ENCODE results near the gene HIGD1B. TPM values are rescaled to one million over a fixed set of nuclear protein-coding genes. Genes with fewer than 3 reads are reported as not detected.

HIGD1B gene
- polyA plus RNA-seq, 3 donors, result not detected

DNA sequence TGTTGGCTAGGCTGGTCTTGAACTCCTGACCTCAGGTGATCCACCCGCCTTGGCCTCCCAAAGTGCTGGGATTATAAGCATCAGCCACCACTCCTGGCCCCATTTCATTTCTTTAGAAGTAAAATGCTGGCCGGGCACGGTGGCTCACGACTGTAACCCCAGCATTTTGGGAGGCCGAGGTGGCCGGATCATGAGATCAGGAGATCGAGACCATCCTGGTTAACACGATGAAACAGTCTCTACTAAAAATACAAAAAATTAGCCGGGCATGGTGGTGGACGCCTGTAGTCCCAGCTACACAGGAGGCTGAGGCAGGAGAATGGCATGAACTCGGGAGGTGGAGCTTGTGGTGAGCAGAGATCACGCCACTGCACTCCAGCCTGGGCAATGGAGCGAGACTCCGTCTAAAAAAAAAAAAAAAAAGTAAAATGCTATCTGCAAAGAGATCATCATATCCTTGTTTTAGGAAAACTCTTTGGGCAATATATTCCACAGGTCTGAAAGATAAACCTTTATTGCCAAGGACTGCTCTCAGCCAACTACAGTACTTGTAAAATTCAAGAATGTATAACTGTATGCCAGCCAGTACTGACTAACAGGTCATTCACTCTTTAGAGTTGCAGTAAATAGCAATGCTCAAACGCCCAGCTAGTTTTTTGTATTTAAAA, 21.4 kb upstream of the HIGD1B start:
- H3K4me3 Mint-ChIP-seq, result peak overlapping the region in 1 of 2 donors; percentile 72
- Histone ChIP-seq H3K9me3 (replicated peaks in 1 of 2; ENCODE audit: control insufficient read depth in 1 of 2, insufficient read depth in 1 of 2, low read length in 2 of 2) (peaks cover 0 to 12% of the 10 kb centered on the region in 2 donors), H4K20me1 (ENCODE audit: insufficient read depth, low read length) (no peaks in the 10 kb centered on the region), H2AFZ (ENCODE audit: insufficient read depth, low read depth, low read length, poor library complexity, severe bottlenecking) (no peak overlapping the region), H3K27ac (ENCODE audit: low read depth in 1 of 2, low read length in 2 of 2) (no peak overlapping the region), H3K27me3 (ENCODE audit: control insufficient read depth in 2 of 2, insufficient read depth in 2 of 2, low read length in 2 of 2) (peaks cover 38 to 56% of the 10 kb centered on the region in 2 donors), H3K9ac (ENCODE audit: insufficient read depth, low read length, poor library complexity, severe bottlenecking) (no peak overlapping the region), H3K4me3 (replicated peaks in 1 of 3; ENCODE audit: low read depth in 2 of 3, low read length in 3 of 3) (no peak overlapping the region), H3K36me3 (replicated peaks in 1 of 2; ENCODE audit: control insufficient read depth in 1 of 2, insufficient read depth in 2 of 2, low read length in 2 of 2) (no peaks in the 10 kb centered on the region), H3K79me2 (ENCODE audit: insufficient read depth, low read length) (no peaks in the 10 kb centered on the region), H3K4me1 (ENCODE audit: control insufficient read depth in 1 of 2, insufficient read depth in 2 of 2, low read length in 2 of 2) (peaks cover 10 to 20% of the 10 kb centered on the region in 2 donors), H3K4me2 (replicated peaks; ENCODE audit: extremely low read depth, low read length, poor library complexity, severe bottlenecking) (no peak overlapping the region)
- no peak for DNase-seq
- peaks cover 44 to 69% (median 53%) of the 10 kb centered on the region in 3 donors for H3K27me3 Mint-ChIP-seq (ENCODE audit: low read depth in 3 of 3)
- 100% methylated on average over 2 of the region's 15 CpGs for WGBS (ENCODE audit: insufficient coverage)
- TF ChIP-seq, protein P1, sequence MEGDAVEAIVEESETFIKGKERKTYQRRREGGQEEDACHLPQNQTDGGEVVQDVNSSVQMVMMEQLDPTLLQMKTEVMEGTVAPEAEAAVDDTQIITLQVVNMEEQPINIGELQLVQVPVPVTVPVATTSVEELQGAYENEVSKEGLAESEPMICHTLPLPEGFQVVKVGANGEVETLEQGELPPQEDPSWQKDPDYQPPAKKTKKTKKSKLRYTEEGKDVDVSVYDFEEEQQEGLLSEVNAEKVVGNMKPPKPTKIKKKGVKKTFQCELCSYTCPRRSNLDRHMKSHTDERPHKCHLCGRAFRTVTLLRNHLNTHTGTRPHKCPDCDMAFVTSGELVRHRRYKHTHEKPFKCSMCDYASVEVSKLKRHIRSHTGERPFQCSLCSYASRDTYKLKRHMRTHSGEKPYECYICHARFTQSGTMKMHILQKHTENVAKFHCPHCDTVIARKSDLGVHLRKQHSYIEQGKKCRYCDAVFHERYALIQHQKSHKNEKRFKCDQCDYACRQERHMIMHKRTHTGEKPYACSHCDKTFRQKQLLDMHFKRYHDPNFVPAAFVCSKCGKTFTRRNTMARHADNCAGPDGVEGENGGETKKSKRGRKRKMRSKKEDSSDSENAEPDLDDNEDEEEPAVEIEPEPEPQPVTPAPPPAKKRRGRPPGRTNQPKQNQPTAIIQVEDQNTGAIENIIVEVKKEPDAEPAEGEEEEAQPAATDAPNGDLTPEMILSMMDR (IDR thresholded peaks at IDR 0.05), result no peak
- peaks cover 11% of the 10 kb centered on the region for H3K4me1 Mint-ChIP-seq
- H3K9me3 Mint-ChIP-seq, result peaks cover 0 to 15% (median 6%) of the 10 kb centered on the region in 7 donors
- intact Hi-C loops (cut with micrococcal nuclease), result no loop called here
- peaks cover 0 to 5% of the 10 kb centered on the region in 2 donors for H3K36me3 Mint-ChIP-seq
- H3K27ac Mint-ChIP-seq, result no peak overlapping the region

DNA sequence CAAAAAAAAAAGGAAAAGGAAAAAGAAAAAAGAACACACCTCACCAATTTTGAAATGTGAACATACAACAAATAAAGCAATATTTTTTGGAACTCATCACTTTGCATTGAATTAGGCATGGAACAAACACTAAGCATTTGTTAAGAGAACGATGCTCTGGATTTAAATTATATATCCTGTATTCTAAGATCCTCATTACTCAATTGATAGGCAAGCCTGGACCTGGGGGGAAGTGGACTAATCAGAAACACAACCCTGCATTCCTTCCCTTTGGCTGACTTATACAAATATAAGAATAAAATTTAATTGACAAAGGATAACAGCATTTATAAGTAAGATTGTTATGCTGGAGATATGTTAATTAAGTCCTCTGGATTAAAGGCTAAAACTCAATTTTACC, 19.8 kb upstream of the HIGD1B start:
- Histone ChIP-seq H3K79me2 (ENCODE audit: insufficient read depth, low read length) (no peaks in the 10 kb centered on the region), H3K27me3 (ENCODE audit: control insufficient read depth in 2 of 2, insufficient read depth in 2 of 2, low read length in 2 of 2) (peaks cover 47 to 72% of the 10 kb centered on the region in 2 donors), H3K9ac (ENCODE audit: insufficient read depth, low read length, poor library complexity, severe bottlenecking) (no peak overlapping the region), H4K20me1 (ENCODE audit: insufficient read depth, low read length) (no peaks in the 10 kb centered on the region), H3K4me2 (replicated peaks; ENCODE audit: extremely low read depth, low read length, poor library complexity, severe bottlenecking) (no peak overlapping the region), H3K36me3 (replicated peaks in 1 of 2; ENCODE audit: control insufficient read depth in 1 of 2, insufficient read depth in 2 of 2, low read length in 2 of 2) (no peaks in the 10 kb centered on the region), H3K9me3 (replicated peaks in 1 of 2; ENCODE audit: control insufficient read depth in 1 of 2, insufficient read depth in 1 of 2, low read length in 2 of 2) (peaks cover 0 to 12% of the 10 kb centered on the region in 2 donors), H3K4me1 (ENCODE audit: control insufficient read depth in 1 of 2, insufficient read depth in 2 of 2, low read length in 2 of 2) (peaks cover 10 to 20% of the 10 kb centered on the region in 2 donors), H2AFZ (ENCODE audit: insufficient read depth, low read depth, low read length, poor library complexity, severe bottlenecking) (no peak overlapping the region), H3K27ac (ENCODE audit: low read depth in 1 of 2, low read length in 2 of 2) (no peak overlapping the region), H3K4me3 (replicated peaks in 1 of 3; ENCODE audit: low read depth in 2 of 3, low read length in 3 of 3) (no peak overlapping the region)
- no peak overlapping the region for H3K27ac Mint-ChIP-seq
- peaks cover 60 to 81% (median 66%) of the 10 kb centered on the region in 3 donors for H3K27me3 Mint-ChIP-seq (ENCODE audit: low read depth in 3 of 3)
- H3K4me3 Mint-ChIP-seq, result peak overlapping the region in 1 of 2 donors; percentile 83
- TF ChIP-seq, protein P1 (IDR thresholded peaks at IDR 0.05), result no peak
- peaks cover 0 to 17% (median 6%) of the 10 kb centered on the region in 7 donors for H3K9me3 Mint-ChIP-seq
- no peak for DNase-seq
- WGBS (ENCODE audit: insufficient coverage), result no CpG with 5 or more reads among the region's 1 CpG
- intact Hi-C loops (cut with micrococcal nuclease), result no loop called here
- H3K36me3 Mint-ChIP-seq, result peaks cover 0 to 5% of the 10 kb centered on the region in 2 donors
- H3K4me1 Mint-ChIP-seq, result peaks cover 11% of the 10 kb centered on the region

Data from CD14-positive monocyte (primary cell).